ENCODE data around the gene TMEM125.

The TMEM125 gene

GRCh38 chr1:43293896-43294760, 24.3 kb downstream of the TMEM125 start:
- DNase-seq (ENCODE audit: low spot score) = no peak

DNA sequence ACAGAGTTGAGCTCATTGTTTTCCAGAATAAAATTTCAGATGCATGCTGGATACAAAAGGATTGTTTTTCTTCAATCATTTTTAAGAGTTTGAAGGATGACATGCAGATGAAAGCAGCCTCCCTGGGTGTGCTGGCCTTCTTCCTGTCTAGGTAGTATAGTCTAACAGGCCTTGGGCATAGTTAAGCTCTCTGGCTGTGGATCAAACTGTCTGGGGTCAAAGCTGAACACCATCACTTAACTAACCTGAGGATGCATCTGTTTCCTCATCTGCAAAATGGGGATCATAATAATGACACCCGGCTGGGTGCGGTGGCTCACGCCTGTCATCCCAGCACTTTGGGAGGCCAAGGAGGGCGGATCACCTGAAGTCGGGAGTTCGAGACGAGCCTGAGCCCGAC, 25.0 kb downstream of the TMEM125 start:
- no peak for DNase-seq (ENCODE audit: low spot score)

DNA sequence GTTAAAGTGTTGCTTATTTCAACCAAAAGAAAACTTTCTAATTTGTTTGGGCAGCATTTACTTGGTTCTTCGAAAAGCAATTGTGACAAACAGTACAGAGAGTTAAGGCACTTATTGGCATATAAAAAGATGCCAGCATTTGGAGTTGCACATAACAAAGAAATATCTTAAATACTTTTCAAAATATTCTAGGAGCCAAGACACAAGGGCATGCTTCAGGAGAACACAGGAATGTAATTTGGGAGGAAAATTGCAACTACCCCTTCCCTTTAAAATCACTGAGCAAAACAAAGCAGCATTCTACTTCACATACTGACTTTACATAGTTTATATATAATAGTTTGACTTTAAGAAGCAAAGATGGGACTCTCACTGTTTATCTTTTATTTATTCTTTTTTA, 26.4 kb downstream of the TMEM125 start:
- no peak for DNase-seq (ENCODE audit: low spot score)

GRCh38 chr1:43298055-43298454, 28.3 kb downstream of the TMEM125 start:
- DNase-seq (ENCODE audit: low spot score) = no peak

GRCh38 chr1:43299101-43299500, 29.3 kb downstream of the TMEM125 start:
- DNase-seq (ENCODE audit: low spot score) = no peak

GRCh38 chr1:43300378-43301094, 30.8 kb downstream of the TMEM125 start, which contains the start of gene TIE1:
TIE1 (plus strand) TSS chr1:43300982; CDS start chr1:43301072, 90 bp downstream.
- no peak for DNase-seq (ENCODE audit: low spot score)

DNA sequence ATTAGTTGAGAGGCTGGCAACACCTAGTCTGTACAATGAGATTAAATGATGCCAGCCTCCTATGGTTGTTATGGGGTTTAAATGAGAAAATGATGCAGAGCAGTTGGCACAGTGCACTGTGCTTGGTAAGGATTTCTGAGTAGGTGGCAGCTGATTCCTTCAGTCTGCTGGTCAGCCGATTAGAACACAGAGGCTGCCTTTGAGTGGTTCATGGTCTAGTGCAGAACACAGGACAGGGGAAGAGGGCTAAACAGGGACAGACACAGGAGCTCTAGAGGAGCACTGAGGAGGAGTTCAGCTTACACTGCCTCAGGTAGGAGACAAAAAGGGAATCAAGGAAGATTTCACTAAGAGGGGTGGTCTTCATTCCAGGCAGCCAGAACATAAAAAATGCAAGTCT, 32.4 kb downstream of the TMEM125 start:
- no peak for DNase-seq (ENCODE audit: low spot score)

- DNase-seq (ENCODE audit: low spot score) = no peak
Measured at GRCh38 chr1:43302721-43303470, 33.1 kb downstream of the TMEM125 start.

DNA sequence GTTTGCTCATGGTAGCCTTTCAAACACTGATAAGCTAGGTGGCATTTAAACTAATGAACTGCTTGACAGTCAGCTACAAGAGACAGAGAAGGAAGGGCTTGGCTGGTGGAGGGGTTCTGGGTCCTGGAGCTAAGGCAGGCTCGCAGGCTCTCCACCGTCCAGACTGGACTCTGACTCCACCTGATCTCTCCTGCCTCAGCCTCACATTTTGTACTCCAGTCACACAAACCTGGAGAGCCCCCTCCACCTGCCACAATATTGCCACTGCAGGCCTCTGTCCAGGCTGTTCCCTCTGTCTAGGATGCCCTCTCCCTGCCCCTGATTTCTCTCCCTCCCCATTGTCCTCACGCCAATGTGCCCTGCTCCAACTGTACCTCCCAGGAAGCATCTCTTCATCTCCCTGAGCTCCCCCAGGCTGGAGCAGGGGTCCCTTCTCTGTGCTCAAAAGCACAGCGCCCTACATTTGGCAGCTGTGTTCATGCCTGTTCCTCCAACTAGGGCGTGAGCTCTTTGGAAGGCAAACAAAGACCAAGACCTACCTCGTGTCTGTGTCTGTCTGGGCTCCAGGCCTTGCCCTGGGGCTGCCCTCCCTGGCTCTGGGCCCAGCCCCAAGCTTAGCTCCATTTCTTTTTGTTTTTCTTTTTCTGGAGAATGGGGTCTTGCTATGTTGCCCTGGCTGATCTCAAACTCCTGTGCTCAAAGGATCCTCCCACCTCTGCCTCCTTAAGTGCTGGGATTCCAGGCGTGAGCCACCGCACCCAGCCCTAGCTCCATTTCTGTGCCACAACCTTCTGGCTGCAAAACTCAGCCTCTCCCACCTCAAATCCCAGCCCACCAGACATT, 33.9 kb downstream of the TMEM125 start:
- DNase-seq (ENCODE audit: low spot score) = no peak

- DNase-seq (ENCODE audit: low spot score) = no peak
Measured at GRCh38 chr1:43304314-43304681, 34.5 kb downstream of the TMEM125 start.

DNA sequence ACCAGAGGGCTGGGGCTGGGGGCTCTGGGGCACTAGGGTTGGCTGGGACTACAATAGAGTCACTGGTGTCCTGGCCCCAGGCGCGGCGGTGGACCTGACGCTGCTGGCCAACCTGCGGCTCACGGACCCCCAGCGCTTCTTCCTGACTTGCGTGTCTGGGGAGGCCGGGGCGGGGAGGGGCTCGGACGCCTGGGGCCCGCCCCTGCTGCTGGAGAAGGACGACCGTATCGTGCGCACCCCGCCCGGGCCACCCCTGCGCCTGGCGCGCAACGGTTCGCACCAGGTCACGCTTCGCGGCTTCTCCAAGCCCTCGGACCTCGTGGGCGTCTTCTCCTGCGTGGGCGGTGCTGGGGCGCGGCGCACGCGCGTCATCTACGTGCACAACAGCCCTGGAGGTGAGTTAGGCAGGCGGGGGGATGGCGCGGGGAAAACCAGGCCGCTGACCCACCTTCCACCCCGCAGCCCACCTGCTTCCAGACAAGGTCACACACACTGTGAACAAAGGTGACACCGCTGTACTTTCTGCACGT, 35.1 kb downstream of the TMEM125 start:
- DNase-seq (ENCODE audit: low spot score) = no peak

GRCh38 chr1:43305461-43305860, 35.7 kb downstream of the TMEM125 start:
- DNase-seq (ENCODE audit: low spot score) = no peak

- peak; percentile 11 for DNase-seq (ENCODE audit: low spot score)
Measured at GRCh38 chr1:43305926-43306687, 36.3 kb downstream of the TMEM125 start.

GRCh38 chr1:43306688-43307457, 37.1 kb downstream of the TMEM125 start:
- no peak for DNase-seq (ENCODE audit: low spot score)

- DNase-seq (ENCODE audit: low spot score) = no peak
Measured at GRCh38 chr1:43307458-43308158, 37.8 kb downstream of the TMEM125 start.

- DNase-seq (ENCODE audit: low spot score) = peak; percentile 50
Measured at GRCh38 chr1:43308635-43309404, 39.0 kb downstream of the TMEM125 start.

GRCh38 chr1:43309405-43310025, 39.7 kb downstream of the TMEM125 start:
- peak; percentile 54 for DNase-seq (ENCODE audit: low spot score)

DNA sequence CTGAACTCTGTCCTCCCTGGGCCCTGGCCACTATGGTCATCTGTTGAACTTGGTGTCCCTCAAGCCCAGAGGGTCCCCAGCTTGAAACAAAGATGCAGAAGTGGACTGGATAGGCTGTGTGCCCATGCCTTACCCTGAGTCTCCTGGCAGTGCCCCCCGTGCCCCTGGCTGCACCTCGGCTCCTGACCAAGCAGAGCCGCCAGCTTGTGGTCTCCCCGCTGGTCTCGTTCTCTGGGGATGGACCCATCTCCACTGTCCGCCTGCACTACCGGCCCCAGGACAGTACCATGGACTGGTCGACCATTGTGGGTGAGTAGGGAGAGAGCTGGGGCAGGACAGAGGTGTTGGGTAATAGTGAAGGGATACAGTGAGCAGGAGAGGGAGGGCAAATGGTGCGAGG, 41.7 kb downstream of the TMEM125 start:
- no peak for DNase-seq (ENCODE audit: low spot score)

Data from left forelimb (tissue), 1 donor.